ENCODE measurements around the gene SMARCAD1.
A peak's percentile ranks its signal among the peaks of the same experiment; 100 is the strongest.

The SMARCAD1 gene

DNA sequence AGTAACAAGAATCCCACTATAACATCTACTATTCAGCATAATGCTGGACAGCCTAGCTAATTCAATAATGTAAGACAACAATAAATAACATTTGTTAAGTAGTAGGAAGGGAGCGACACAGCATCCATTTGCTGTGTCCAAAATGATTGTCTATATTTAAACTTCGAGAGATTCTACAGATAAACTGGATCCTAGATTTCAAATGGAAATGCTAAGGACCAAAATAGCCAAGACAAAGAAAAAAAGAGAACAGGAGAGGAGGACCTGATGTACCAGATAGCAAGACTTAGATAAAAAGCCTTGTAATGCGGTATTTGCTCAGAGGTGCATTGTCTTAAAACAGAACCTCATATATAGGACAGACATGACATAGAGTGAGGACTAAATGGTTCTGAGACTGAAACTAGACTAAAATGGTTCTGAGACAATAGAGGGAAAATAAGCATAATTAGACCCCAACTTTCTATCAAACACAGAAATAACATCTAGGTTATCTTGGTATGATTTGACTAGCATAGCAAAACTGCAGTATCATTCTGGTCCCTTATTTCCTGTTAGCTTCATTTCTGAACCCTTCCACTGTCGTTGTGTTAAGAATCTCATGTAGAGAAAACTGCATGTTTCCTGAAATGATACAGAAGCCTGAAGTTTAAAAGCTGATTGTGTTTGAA, 131.2 kb downstream of the SMARCAD1 start:
- no peaks in the 10 kb centered on the region for H3K9me3 ChIP-seq (ENCODE audit: control insufficient read depth, low read length)
- H3K36me3 ChIP-seq (ENCODE audit: control insufficient read depth, insufficient read depth, low read length) = no peaks in the 10 kb centered on the region
- DNase-seq = no peak
- H3K4me3 ChIP-seq (ENCODE audit: insufficient read depth, low read depth, low read length, poor library complexity, severe bottlenecking) = peak overlapping the region; percentile 41
- no peak overlapping the region for H3K27ac ChIP-seq (ENCODE audit: insufficient read depth, low read length, poor library complexity, severe bottlenecking)
- H3K4me1 ChIP-seq (ENCODE audit: control insufficient read depth, insufficient read depth, low read length, poor library complexity, severe bottlenecking) = peaks cover 5% of the 10 kb centered on the region
- no peaks in the 10 kb centered on the region for H3K27me3 ChIP-seq (replicated peaks; ENCODE audit: control insufficient read depth, insufficient read depth, low read length, poor library complexity, severe bottlenecking)

DNA sequence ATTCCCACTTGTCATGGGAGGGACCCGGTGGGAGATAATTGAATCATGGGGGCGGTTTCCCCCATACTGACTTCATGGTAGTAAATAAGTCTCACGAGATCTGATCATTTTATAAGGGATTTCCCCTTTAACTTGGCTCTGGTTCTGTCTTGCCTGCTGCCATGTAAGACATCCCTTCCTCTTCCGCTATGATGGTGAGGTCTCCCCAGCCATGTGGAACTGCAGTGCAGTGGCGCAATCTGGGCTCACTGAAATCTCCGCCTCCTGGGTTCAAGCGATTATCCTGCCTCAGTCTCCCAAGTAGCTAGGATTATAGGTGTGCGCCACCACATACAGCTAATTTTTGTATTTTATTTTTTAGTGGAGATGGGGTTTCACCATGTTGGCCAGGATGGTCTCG, 132.1 kb downstream of the SMARCAD1 start:
- Histone ChIP-seq H3K27me3 (replicated peaks; ENCODE audit: control insufficient read depth, insufficient read depth, low read length, poor library complexity, severe bottlenecking) (no peaks in the 10 kb centered on the region), H3K36me3 (ENCODE audit: control insufficient read depth, insufficient read depth, low read length) (no peaks in the 10 kb centered on the region), H3K4me1 (ENCODE audit: control insufficient read depth, insufficient read depth, low read length, poor library complexity, severe bottlenecking) (peaks cover 5% of the 10 kb centered on the region), H3K27ac (ENCODE audit: insufficient read depth, low read length, poor library complexity, severe bottlenecking) (no peak overlapping the region), H3K4me3 (ENCODE audit: insufficient read depth, low read depth, low read length, poor library complexity, severe bottlenecking) (peak overlapping the region; percentile 41), H3K9me3 (ENCODE audit: control insufficient read depth, low read length) (no peaks in the 10 kb centered on the region)
- DNase-seq = peak in 1 of 3 donors; percentile 5
